ENCODE data around the gene PADI1. TPM values are rescaled to one million over a fixed set of nuclear protein-coding genes. Genes with fewer than 3 reads are reported as not detected.
A peak's percentile ranks its signal among the peaks of the same experiment; 100 is the strongest.

The PADI1 gene
- polyA plus RNA-seq, 12 donors: 0.15 to 0.76 (median 0.35) TPM; not detected in 2

DNA sequence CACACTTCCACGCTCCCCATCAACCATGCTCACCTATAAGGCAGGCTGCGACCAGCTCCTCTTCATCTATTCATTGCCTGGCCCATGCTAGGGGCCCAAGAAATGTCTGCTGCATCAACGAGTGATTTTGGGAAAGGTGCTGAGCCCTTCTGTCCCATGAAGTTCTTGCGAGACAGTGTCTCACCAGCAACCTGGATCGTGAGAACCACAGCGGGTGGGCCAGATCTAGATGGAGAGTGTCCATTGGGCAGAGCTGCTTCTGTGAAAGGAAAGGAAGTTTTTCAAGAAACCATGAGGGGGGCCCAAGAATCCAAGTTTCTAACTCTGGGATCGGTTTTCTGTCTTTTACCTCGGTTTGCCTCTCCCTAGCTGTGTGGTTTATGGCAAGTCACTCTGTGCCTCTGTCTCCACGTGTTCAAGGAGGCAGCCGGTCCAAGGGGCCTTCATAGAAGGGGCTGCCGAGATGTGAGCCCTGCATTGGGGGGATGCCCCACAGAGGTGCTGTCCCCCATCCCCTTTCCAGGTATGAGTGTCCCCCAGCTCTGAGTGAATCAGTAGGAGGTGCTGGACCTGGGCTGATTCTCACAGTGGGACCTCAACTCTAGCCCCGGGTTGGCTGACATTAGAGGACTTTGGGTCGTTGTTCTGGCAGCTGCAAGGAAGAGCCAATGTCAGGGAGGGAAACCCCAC, 8.3 kb upstream of the PADI1 start:
- no peak for DNase-seq

- DNase-seq: no peak
Observed at GRCh38 chr1:17197696-17198095, 7.2 kb upstream of the PADI1 start.

DNA sequence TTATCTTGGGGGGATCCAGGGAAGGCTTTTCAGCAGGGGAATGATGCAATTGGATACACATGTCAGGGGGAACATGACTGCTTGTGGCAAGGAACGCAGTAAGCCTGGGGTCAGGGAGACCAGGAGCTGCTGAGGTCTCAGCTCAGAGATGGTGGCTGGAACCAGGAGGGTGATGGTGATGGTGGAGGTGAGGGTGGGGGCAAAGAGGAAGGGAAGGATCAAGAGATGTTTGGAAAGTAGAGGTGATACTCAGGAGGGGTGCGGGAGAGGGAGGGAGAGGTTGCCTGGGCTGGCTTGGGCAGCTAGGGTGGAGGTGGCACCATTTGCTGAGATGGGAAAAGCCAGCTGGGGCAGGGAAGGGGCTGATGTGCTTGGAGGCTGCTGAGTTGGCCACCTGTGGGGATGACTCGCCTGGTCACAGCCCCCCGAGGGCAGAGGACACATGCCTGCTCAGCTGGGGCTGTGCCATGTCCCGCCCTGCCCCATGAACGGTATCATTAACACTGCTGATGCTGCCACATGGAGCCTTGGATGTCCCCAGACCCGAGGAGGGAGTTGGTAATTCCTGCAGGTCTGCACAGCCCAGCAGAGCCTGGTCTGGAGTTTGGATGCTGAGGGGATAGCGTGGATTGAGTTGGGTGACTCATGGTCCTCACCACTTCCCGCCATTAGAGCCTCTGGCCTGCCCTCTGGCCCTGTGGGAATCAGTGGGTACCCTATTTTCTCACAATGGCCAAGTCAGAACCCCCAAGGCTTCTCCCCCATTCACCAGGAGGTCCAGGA, 6.3 kb upstream of the PADI1 start:
- DNase-seq: no peak

DNA sequence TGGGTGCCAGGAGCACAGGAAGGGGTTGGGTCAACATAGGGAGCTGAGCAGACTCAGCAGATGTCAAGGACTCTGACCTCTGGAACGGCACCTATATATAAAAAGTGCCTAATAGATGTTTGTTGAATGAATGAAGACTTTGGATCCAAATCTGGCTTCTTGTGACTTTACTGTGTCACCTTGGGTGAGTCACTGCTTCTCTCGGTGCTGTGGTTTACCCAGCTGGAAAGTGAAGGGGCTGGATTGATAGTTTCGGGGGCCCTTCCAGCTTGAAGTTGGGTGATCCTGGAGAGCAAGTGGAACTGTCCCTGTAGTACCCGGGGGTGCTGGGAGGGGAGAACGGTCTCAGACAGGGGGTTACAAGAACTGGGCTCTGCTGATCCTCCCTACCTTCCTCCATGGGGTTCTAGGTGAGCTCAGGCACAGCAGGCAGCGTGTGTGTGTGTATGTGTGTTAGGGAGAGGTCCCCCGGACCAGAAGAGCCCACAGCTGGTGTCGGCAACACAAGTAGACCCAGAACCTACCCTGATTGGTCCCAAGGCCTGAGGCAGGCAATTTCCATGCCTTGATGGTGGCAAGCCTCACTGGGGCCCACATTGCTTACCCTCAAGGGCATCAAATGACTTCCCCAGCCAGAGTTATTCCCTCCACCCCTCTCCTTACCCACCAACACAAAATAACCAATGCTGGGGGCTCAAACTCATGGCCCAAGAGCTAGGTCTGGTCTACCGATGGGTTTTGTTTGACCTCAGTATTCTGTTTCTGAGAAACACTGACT, 5.5 kb upstream of the PADI1 start:
- no peak for DNase-seq

- no peak for DNase-seq
Observed at GRCh38 chr1:17200246-17200645, 4.7 kb upstream of the PADI1 start.

DNA sequence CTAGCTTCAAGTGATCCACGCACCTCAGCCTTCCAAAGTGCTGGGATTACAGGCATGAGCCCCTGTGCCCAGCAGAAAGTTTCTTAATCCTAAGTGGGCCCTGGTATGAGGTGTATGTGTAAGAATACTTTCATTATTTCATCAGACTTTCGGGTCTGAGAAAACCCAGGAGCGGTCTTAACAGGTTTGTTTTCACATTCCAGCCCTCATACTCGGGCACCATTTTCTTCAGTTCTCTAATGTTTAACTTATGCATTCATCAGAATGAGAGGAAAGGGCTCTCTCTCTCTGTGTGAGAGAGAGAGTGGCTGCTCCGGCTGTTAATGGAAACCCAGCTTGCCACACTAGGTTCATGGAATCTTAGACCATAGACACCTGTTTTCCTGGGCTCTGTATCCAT, 4.2 kb upstream of the PADI1 start:
- DNase-seq: no peak

DNA sequence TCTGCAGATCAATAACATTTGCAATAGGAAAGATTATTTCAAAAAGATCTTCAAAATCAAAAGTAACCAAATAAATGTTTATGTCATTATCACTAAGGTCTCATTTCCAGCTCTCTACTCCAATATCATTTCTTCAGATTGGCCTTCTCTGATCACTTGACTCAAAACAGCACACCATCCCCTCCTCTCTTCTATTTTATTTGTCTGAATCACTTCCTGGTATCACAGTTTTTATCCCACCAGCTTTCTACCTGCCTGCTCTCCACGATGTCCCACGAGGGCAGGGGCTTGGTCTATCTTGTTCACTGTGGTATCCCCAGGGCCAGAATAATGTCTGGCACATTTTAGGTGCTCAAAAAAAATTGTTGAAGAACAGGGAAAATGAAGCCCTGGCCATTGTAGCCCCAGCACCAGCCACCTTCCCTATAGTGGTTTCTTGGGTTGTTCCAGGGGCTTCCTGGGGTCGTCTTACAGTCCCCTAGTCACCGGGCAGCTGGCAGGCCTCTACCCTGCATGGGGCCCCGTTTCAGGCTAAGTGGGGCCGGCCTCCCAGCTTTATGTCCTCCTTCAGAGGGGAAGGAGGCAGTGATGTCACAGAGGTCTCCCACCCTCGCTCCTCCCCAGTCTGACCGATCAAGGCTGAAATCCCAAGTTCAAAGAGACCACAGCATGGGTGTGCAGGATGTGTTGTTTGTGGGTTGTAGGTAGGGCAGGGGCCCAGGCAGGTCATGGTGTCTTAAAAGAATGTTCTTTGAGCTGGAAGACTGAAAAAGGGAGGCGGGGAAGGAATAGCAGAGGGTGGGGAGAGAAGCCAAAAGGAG, 3.5 kb upstream of the PADI1 start:
- no peak for DNase-seq

- no peak for DNase-seq
Observed at GRCh38 chr1:17205652-17206051, 724 bp downstream of the PADI1 start.

DNA sequence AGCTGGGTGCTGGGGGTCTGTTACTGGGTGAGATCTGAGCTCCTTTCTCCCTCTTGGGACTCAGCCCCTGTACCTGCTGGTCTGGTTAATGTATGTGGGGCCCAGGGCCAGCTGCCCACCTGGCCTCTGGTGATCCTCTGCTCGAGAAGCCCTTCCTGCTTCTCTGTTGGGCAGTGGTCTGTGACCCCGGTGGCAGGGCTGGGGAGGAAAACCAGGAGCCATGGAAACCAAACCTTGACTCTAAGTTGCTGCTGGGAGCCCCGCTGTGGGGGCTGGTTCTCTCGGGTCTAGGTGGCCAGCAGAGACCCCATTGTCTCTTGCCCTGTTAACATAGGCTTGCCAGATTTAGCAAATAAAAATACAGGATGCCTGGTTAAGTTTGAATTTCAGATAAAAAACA, 1.3 kb downstream of the PADI1 start:
- DNase-seq: no peak

DNA sequence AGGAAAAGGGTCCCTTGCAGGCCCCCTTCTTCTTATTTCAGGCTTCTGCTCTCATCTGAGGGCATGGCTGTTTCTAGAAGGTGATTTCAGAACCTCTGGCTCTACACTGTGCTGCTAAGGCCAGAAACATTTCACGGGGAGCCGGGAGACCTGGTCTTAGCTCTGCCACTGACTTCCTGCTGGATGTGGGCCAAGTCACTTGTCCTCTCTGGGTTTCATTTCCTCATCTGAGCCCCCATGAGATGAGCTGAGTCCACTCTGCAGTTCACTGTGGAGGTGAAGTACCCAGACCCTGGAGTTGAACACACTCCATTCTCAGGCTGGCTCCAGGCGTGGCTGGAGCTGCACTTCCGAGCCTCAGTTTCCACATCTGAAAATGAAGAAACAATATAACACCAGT, 2.1 kb downstream of the PADI1 start:
- peak; percentile 41 for DNase-seq

DNA sequence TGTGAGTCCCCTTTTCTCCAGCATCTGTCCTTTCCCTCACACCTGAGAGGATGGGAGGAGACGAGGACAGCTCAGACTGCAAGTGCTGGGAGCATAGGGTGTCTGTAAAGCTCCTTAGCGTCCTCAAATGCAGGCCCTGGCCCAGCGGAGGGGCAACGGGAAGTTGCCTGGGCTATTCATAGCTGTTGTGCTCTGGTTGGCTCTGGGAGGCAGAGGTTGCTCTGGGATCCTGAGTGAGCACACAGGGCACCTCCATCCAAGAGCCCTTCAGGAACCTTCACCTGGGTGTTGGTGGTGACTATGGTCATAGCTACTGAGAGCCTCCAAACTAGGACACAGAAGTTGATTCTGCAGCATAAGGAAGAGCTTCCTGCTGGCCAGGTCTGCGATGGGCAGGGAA, 2.6 kb downstream of the PADI1 start:
- DNase-seq: no peak

GRCh38 chr1:17207966-17208418, 3.1 kb downstream of the PADI1 start:
- no peak for DNase-seq

DNA sequence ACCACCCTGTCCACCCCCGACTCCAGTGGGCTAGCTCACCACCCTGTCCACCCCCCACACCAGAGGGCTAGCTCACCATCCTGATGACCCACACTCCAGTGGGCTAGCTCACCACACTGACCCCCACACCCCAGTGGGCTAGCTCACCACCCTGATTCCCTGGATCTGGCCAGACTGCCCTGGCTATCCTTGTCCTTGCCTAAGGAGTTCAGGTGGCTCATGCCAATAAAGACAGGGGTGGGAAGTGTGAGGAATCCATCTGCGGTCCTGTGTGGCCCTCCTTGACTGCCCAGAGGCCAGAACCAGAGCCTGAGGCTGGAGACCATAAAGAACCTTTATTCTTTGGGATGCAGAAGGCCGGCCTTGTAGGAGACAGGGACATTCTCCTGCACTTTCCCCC, 3.6 kb downstream of the PADI1 start:
- DNase-seq: no peak

GRCh38 chr1:17209430-17209829, 4.5 kb downstream of the PADI1 start:
- DNase-seq: no peak

GRCh38 chr1:17210176-17210575, 5.2 kb downstream of the PADI1 start:
- DNase-seq: no peak

- no peak for DNase-seq
Observed at GRCh38 chr1:17211377-17211776, 6.4 kb downstream of the PADI1 start.

DNA sequence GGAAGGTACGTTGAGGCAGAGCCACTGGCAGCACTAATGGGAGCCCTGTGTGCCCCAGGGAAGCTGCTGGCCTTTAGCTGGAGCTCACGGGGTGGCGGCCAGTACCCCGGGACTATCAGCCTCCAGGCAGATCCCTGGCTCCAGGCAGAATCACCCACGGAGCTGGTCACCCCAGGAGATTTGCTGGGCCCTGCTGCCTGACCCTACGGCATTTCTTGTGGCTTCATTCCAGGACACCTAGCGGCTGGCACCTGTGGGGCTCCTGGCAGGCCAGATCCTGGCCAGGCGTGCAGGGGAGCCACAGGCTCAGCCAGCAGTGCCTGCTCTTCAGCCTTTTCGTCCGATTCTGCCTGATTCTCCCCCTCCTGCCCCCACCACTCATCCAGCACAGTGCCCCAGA, 7.1 kb downstream of the PADI1 start:
- DNase-seq: no peak

- DNase-seq: peak; percentile 18
Observed at GRCh38 chr1:17212487-17213121, 7.7 kb downstream of the PADI1 start.

- DNase-seq: no peak
Observed at GRCh38 chr1:17213148-17213781, 8.3 kb downstream of the PADI1 start.

DNA sequence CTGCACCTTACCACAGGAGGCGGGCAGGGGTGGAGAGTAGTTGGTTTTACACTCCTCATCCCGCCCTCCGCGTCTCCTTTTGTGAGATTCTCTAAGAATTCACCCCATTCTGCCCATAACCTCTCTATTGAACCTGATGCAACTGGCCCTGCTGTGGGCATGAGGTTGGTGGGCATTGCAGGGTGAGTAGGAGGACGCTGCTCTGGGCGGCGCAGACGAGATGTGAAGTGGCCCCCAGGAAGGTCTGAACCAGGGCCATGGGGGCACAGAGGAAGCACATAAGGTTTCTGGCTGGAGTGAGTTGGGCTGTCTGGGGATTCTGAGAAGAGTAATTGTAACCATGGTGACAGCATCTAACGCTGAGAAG, 8.8 kb downstream of the PADI1 start:
- no peak for DNase-seq
